Fibroblast of villous mesenchyme (primary cell): ENCODE measurements around the gene ASXL3. TPM values are rescaled to one million over a fixed set of nuclear protein-coding genes. Genes with fewer than 3 reads are reported as not detected.
A peak's percentile ranks its signal among the peaks of the same experiment; 100 is the strongest.

ENCODE experiments used
- DNase-seq: peaks from one replicate; pipeline ENCODE4 v3.0.0-alpha.2; 2010; ENCODE audit warnings: low read depth
- H3K4me3 ChIP-seq: 2 replicates; pipeline ENCODE4 v1.5.1; 2011; ENCODE audit warnings: low read depth, mild to moderate bottlenecking, low read length
- CTCF ChIP-seq: IDR thresholded peaks from 2 replicates; pipeline ENCODE4 v1.5.1; 2012; ENCODE audit warnings: low read depth, mild to moderate bottlenecking, low read length; ENCODE audit not compliant: insufficient read depth
- total RNA-seq: library from RNA; depleted of rRNA; stranded (reverse); fragments of >200 nt; gene quantifications from 2 replicates; pipeline ENCODE4 v1.2.3, GENCODE V29; 2012

Gene ASXL3
- total RNA-seq, 1 donor = under 0.01 TPM

GRCh38 chr18:33556846-33557245 is 21.2 kb upstream of the ASXL3 start:
- no peak for TF ChIP-seq CTCF
- no peak for DNase-seq
- no peak overlapping the region for H3K4me3 ChIP-seq

GRCh38 chr18:33557706-33558105 is 20.3 kb upstream of the ASXL3 start:
- no peak for TF ChIP-seq CTCF
- DNase-seq = no peak
- H3K4me3 ChIP-seq = no peak overlapping the region

- no peak for DNase-seq
Measured at GRCh38 chr18:33558529-33558928, 19.5 kb upstream of the ASXL3 start.

GRCh38 chr18:33560686-33561370 is 17.2 kb upstream of the ASXL3 start:
- DNase-seq = peak; percentile 34
- H3K4me3 ChIP-seq = no peak overlapping the region
- TF ChIP-seq CTCF = no peak

More at GRCh38 chr18:33558529-33558928, 19.5 kb upstream of the ASXL3 start:
- no peak overlapping the region for H3K4me3 ChIP-seq
- no peak for TF ChIP-seq CTCF

GRCh38 chr18:33562741-33563140 is 15.3 kb upstream of the ASXL3 start:
- TF ChIP-seq CTCF = no peak
- no peak for DNase-seq
- H3K4me3 ChIP-seq = no peak overlapping the region

GRCh38 chr18:33567705-33568104 is 10.3 kb upstream of the ASXL3 start:
- no peak overlapping the region for H3K4me3 ChIP-seq
- no peak for TF ChIP-seq CTCF
- DNase-seq = no peak

GRCh38 chr18:33571998-33572787 is 5.8 kb upstream of the ASXL3 start:
- no peak for DNase-seq
- no peak overlapping the region for H3K4me3 ChIP-seq
- no peak for TF ChIP-seq CTCF
